ENCODE measurements around the gene AHCTF1. TPM values are rescaled to one million over a fixed set of nuclear protein-coding genes. Genes with fewer than 3 reads are reported as not detected.
A peak's percentile ranks its signal among the peaks of the same experiment; 100 is the strongest.

AHCTF1 gene
- total RNA-seq, 1 experiment from 2014 or later, result 43.4 TPM

DNA sequence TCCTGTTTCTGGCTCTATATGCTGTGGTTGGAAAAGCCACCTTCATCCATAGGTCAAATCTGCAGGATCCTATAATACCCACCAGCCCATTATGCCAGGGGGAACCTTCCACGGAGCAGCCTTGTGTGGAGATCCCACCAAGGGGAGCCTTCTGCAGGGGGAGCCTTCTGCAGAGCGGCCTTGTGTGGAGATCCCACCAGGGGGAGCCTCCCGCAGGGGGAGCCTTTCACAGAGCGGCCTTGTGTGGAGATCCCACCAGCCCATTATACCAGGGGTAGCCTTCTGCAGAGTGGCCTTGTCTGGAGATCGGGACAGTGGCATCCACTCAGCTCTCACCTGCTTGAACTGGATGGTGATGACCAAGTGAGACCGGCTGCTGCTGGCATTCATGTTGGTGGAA lies 122.3 kb downstream of the AHCTF1 start:
- Histone ChIP-seq H3K4me3 (ENCODE audit: insufficient read depth, low read depth, low read length) (no peak overlapping the region), H3K36me3 (replicated peaks; ENCODE audit: control insufficient read depth, insufficient read depth, low read length) (no peaks in the 10 kb centered on the region), H3K27me3 (ENCODE audit: control insufficient read depth, insufficient read depth, low read length) (no peaks in the 10 kb centered on the region)
- peak; percentile 54 for DNase-seq

DNA sequence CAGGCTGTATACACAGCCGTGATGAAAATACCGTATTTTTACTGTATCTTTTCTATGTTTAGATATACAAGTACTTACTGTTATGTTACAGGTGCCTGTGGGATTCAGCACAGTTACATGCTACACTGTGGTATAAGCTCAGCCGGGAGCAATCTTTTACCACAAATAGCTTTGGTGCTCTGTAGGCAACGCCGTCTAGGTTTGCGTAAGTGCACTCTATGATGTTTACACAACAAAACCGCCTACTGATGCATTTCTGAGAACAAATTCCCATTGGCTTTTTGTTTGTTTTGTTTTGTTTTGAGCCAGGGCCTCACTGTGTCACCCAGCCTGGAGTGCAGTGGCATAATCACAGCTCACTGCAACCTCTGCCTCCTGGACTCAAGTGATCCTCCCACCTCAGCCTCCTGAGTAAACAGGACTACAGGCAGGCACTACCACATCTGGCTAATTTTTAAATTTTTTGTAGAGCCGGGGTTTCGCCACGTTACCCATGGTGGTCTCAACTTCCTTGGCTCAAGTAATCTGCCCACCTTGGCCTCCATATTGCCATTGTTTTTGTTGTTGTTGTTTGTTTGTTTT lies 126.5 kb downstream of the AHCTF1 start:
- Histone ChIP-seq H3K36me3 (replicated peaks; ENCODE audit: control insufficient read depth, insufficient read depth, low read length) (no peaks in the 10 kb centered on the region), H3K27me3 (ENCODE audit: control insufficient read depth, insufficient read depth, low read length) (no peaks in the 10 kb centered on the region), H3K4me3 (ENCODE audit: insufficient read depth, low read depth, low read length) (no peak overlapping the region)
- DNase-seq, result no peak

- Histone ChIP-seq H3K36me3 (replicated peaks; ENCODE audit: control insufficient read depth, insufficient read depth, low read length) (no peaks in the 10 kb centered on the region), H3K4me3 (ENCODE audit: insufficient read depth, low read depth, low read length) (no peak overlapping the region), H3K27me3 (ENCODE audit: control insufficient read depth, insufficient read depth, low read length) (no peaks in the 10 kb centered on the region)
- no peak for DNase-seq
Measured at GRCh38 chr1:246803883-246804282, 127.9 kb downstream of the AHCTF1 start.

DNA sequence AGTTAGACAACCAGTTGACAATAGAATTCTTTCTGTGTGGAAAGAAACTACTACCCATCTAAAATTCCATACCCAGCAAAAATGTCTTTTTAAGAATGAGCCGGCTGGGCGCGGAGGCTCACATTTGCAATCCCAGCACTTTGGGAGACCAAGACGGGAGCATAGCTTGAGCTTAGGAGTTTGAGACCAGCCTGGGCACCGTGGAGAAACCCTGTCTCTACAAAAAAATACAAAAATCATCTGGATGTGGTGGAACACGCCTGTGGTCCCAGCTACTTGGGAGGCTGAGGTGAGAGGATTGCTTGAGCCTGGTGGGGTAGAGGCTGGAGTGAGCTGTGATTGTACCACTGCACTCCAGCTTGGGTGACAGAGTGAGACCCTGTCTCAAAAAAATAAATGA lies 128.4 kb downstream of the AHCTF1 start:
- Histone ChIP-seq H3K27me3 (ENCODE audit: control insufficient read depth, insufficient read depth, low read length) (no peaks in the 10 kb centered on the region), H3K36me3 (replicated peaks; ENCODE audit: control insufficient read depth, insufficient read depth, low read length) (no peaks in the 10 kb centered on the region), H3K4me3 (ENCODE audit: insufficient read depth, low read depth, low read length) (no peak overlapping the region)
- no peak for DNase-seq

DNA sequence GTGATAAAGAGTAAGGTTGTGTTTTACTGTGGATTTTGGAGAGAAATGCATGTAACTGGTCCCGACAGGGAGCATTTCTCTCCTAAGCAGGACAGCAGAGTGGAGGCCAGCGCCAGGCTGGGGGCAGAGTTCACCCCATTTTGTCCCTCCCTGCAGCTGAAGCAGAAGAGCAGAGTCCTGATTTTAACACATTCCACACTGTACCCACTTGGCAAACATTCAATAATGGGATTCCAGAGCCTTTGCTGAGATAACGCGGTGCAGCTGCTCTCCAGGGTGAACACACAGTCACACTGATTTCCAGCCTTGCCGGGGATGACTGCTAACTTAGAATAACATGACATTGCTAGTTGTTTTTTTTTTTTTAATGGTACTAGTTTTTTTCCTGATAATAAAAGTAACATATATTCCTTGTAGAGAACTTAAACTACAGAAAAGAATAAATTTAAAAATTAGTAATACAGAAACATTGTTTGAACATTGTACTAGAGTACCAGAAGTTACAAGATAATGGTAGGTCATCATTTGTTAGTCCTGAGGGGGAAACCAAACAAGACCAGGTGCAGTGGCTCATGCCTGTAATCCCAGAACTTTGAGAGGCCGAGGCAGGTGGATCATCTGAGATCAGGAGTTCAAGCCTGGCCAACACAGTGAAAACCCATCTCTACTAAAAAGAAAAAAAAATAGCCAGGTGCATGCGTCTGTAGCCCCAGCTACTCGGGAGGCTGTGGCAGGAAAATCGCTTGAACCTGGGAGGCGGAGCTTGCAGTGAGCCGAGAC lies 130.3 kb downstream of the AHCTF1 start:
- Histone ChIP-seq H3K4me3 (ENCODE audit: insufficient read depth, low read depth, low read length) (no peak overlapping the region), H3K36me3 (replicated peaks; ENCODE audit: control insufficient read depth, insufficient read depth, low read length) (no peaks in the 10 kb centered on the region), H3K27me3 (ENCODE audit: control insufficient read depth, insufficient read depth, low read length) (no peaks in the 10 kb centered on the region)
- DNase-seq, result no peak

DNA sequence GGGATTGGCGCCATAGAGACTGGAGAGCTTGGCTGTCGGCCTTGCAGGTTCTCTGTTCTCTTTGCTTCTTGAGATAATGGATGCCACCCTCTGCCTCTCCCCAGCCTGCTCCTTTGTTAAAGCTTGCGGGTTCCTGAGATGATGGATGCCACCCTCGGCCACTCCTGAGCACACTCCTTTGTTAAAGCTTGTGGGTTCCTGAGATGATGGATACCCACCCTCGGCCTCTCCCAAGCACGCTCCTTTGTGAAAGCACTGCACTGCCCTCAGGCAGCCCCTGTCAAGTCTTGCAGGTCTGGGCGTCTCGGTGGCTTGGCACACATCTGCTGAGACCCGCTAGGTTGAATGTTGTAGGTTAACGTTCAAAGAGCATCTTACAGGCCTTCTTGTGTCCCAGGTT lies 131.0 kb downstream of the AHCTF1 start:
- Histone ChIP-seq H3K27me3 (ENCODE audit: control insufficient read depth, insufficient read depth, low read length) (no peaks in the 10 kb centered on the region), H3K36me3 (replicated peaks; ENCODE audit: control insufficient read depth, insufficient read depth, low read length) (no peaks in the 10 kb centered on the region), H3K4me3 (ENCODE audit: insufficient read depth, low read depth, low read length) (no peak overlapping the region)
- DNase-seq, result no peak

GRCh38 chr1:246800356-246800755 lies 131.4 kb downstream of the AHCTF1 start:
- no peak overlapping the region for H3K4me3 ChIP-seq (ENCODE audit: insufficient read depth, low read depth, low read length)
- DNase-seq, result no peak
- H3K27me3 ChIP-seq (ENCODE audit: control insufficient read depth, insufficient read depth, low read length), result no peaks in the 10 kb centered on the region
- no peaks in the 10 kb centered on the region for H3K36me3 ChIP-seq (replicated peaks; ENCODE audit: control insufficient read depth, insufficient read depth, low read length)

GRCh38 chr1:246798606-246799496 lies 132.9 kb downstream of the AHCTF1 start:
- no peaks in the 10 kb centered on the region for H3K27me3 ChIP-seq (ENCODE audit: control insufficient read depth, insufficient read depth, low read length)
- no peak overlapping the region for H3K4me3 ChIP-seq (ENCODE audit: insufficient read depth, low read depth, low read length)
- DNase-seq, result no peak
- no peaks in the 10 kb centered on the region for H3K36me3 ChIP-seq (replicated peaks; ENCODE audit: control insufficient read depth, insufficient read depth, low read length)

GRCh38 chr1:246798107-246798506 lies 133.6 kb downstream of the AHCTF1 start:
- H3K4me3 ChIP-seq (ENCODE audit: insufficient read depth, low read depth, low read length), result no peak overlapping the region
- no peaks in the 10 kb centered on the region for H3K27me3 ChIP-seq (ENCODE audit: control insufficient read depth, insufficient read depth, low read length)
- no peaks in the 10 kb centered on the region for H3K36me3 ChIP-seq (replicated peaks; ENCODE audit: control insufficient read depth, insufficient read depth, low read length)
- DNase-seq, result no peak

DNA sequence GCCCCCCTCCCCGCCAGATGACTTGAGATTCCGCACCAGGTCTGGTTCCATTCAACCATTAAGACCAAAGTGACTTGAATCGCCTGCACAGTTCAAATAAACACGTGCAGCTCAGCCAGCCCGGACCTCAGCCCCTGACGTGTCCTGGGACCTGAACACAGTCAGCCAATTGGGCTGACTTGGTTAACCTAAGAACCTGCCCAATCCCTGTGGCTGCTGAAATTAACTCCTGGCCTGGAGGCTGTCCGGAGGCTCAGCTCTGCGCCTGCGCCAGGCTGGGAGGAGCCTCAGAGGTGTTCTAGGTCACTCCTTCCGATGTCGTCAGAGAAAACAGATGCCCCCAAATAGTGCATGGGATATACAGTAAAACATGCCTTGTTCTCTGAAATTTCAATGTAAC lies 134.2 kb downstream of the AHCTF1 start:
- Histone ChIP-seq H3K27me3 (ENCODE audit: control insufficient read depth, insufficient read depth, low read length) (no peaks in the 10 kb centered on the region), H3K4me3 (ENCODE audit: insufficient read depth, low read depth, low read length) (no peak overlapping the region), H3K36me3 (replicated peaks; ENCODE audit: control insufficient read depth, insufficient read depth, low read length) (no peaks in the 10 kb centered on the region)
- no peak for DNase-seq

DNA sequence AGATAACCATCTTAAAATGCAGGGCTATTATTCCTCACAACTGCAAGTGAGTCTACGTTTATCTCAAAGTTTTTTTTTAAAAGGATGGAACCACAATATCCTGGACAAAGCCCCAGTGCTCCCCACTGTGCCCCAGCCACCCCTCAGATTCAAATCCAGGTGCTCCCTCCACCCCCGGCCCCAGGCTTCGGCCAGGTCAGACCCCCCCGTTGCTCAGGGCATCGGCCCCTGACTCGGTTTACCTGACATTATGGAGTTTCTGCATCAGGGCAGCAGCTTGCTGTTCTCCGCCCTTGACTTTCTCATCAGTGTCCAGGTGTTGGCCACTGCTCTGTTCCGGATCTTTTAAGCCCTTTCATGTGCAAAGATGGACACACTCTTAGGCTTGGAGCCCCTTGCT lies 134.6 kb downstream of the AHCTF1 start:
- Histone ChIP-seq H3K36me3 (replicated peaks; ENCODE audit: control insufficient read depth, insufficient read depth, low read length) (no peaks in the 10 kb centered on the region), H3K27me3 (ENCODE audit: control insufficient read depth, insufficient read depth, low read length) (no peaks in the 10 kb centered on the region), H3K4me3 (ENCODE audit: insufficient read depth, low read depth, low read length) (no peak overlapping the region)
- DNase-seq, result no peak

DNA sequence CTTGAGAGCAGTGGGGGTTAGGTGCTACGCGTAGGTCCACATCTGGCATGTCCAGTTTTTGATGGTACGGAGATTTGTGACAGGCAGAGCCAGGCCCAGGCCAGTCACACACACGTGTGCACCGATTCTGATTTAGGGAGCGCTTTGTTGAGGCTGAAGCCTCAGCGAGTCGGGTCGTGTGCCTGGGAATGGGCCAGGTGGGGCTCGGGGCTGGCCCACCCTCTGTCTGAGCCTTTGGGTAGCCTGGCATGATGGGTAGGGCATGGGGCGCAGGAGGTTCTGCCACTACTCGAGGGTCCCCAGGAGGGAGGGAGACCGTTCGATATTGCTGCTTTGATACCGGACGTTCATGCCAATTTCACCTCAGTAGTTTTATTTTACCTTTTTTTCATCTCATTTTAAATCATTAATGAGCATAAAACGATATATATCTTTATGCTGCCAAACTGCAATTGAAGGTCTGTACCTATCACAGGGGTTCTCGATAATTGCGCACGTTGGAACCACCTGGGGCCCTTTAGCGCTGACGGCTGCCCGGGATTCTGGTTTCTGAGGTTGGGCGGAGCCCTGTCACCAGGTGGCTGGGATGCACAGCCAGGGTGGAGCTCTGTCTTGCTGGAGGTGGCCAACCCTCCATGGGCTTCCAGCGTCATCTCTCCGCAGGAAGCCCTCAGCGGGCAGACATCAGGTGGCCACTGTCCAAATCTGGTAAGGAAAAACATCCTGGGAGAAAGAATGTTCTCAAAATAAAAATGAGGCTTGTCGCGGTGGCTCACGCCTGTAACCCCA lies 135.6 kb downstream of the AHCTF1 start:
- no peak overlapping the region for H3K4me3 ChIP-seq (ENCODE audit: insufficient read depth, low read depth, low read length)
- no peak for DNase-seq
- H3K27me3 ChIP-seq (ENCODE audit: control insufficient read depth, insufficient read depth, low read length), result no peaks in the 10 kb centered on the region
- H3K36me3 ChIP-seq (replicated peaks; ENCODE audit: control insufficient read depth, insufficient read depth, low read length), result no peaks in the 10 kb centered on the region

GRCh38 chr1:246794828-246795671 lies 136.7 kb downstream of the AHCTF1 start:
- DNase-seq, result peak; percentile 86
- Histone ChIP-seq H3K4me3 (ENCODE audit: insufficient read depth, low read depth, low read length) (no peak overlapping the region), H3K27me3 (ENCODE audit: control insufficient read depth, insufficient read depth, low read length) (no peaks in the 10 kb centered on the region), H3K36me3 (replicated peaks; ENCODE audit: control insufficient read depth, insufficient read depth, low read length) (no peaks in the 10 kb centered on the region)
